Erythroblast (primary cell): ENCODE measurements around the gene FOXA1.

Experiments
- DNase-seq, 2 experiments: peaks; one replicate each; lab custom pipeline; 2025; lab: John Stamatoyannopoulos, UW
- GATA1 ChIP-seq: IDR thresholded peaks from 2 replicates; pipeline ENCODE4 v1.6.1; 2011; ENCODE audit warnings: low read depth, mild to moderate bottlenecking, control low read depth, low read length, moderate library complexity
- POLR2A ChIP-seq: IDR thresholded peaks from 2 replicates; pipeline ENCODE4 v1.6.1; 2011; ENCODE audit warnings: mild to moderate bottlenecking, low read length

Gene FOXA1

GRCh38 chr14:37597914-37598746, 3.1 kb upstream of the FOXA1 start:
- TF ChIP-seq GATA1 (no peak), POLR2A (no peak)
- DNase-seq: peak in 1 of 2 experiments; percentile 10

GRCh38 chr14:37597538-37597913, 2.5 kb upstream of the FOXA1 start:
- TF ChIP-seq POLR2A: no peak
- peak in 1 of 2 experiments; percentile 16 for DNase-seq

- no peak for DNase-seq
- no peak for TF ChIP-seq POLR2A
- no peak for TF ChIP-seq GATA1
Measured at GRCh38 chr14:37596790-37597472, 1.9 kb upstream of the FOXA1 start.

- DNase-seq: peak in 1 of 2 experiments; percentile 40
- no peak for TF ChIP-seq GATA1
- TF ChIP-seq POLR2A: no peak
Measured at GRCh38 chr14:37595809-37596621, 966 bp upstream of the FOXA1 start.

- DNase-seq: peak; percentile 80 to 84
- TF ChIP-seq POLR2A (no peak), GATA1 (no peak)
Measured at GRCh38 chr14:37594238-37594970, 645 bp downstream of the FOXA1 start.

- DNase-seq: no peak
- TF ChIP-seq POLR2A: no peak
- TF ChIP-seq GATA1: no peak
Measured at GRCh38 chr14:37593511-37594237, 1.4 kb downstream of the FOXA1 start.

- no peak for DNase-seq
- TF ChIP-seq GATA1 (no peak), POLR2A (no peak)
Measured at GRCh38 chr14:37592482-37593408, 2.3 kb downstream of the FOXA1 start.

GRCh38 chr14:37591941-37592481, 3.0 kb downstream of the FOXA1 start:
- DNase-seq: no peak
- TF ChIP-seq GATA1: no peak
- TF ChIP-seq POLR2A: no peak

- no peak for DNase-seq
Measured at GRCh38 chr14:37591311-37591940, 3.6 kb downstream of the FOXA1 start.

GRCh38 chr14:37590428-37591139, 4.5 kb downstream of the FOXA1 start:
- no peak for DNase-seq
- TF ChIP-seq POLR2A: no peak
- no peak for TF ChIP-seq GATA1

More at GRCh38 chr14:37591311-37591940, 3.6 kb downstream of the FOXA1 start:
- TF ChIP-seq GATA1 (no peak), POLR2A (no peak)
